HepG2 (cell line): Measurements from ENCODE around the gene URM1. TPM values are rescaled to one million over a fixed set of nuclear protein-coding genes. Genes with fewer than 3 reads are reported as not detected.

ENCODE experiments used
- CBX5 ChIP-seq: sonication (generic); formaldehyde crosslinking; IDR thresholded peaks from 2 replicates; pipeline ENCODE4 v1.4.0; 2020; ENCODE audit warnings: missing genetic modification reagents, borderline replicate concordance
- FOXA1 ChIP-seq, 2 experiments: fragments of 450-650 bp in 1 of 2; sonication (generic) in 1 of 2; formaldehyde crosslinking in 1 of 2; IDR thresholded peaks; 2 replicates each; pipeline versions ENCODE4 v1.4.0 to v1.6.1; 2016 to 2020; ENCODE audit warnings: missing genetic modification reagents in 1 of 2
- KDM5A ChIP-seq: fragments of 200-600 bp; sonication (generic); IDR thresholded peaks from 2 replicates; pipeline ENCODE4 v1.7.0; 2018; ENCODE audit warnings: antibody characterized with exemption, mild to moderate bottlenecking, low read length, borderline replicate concordance
- KLF16 ChIP-seq, 2 experiments: sonication (generic) in 1 of 2; formaldehyde crosslinking in 1 of 2; IDR thresholded peaks; 2 replicates each; pipeline versions ENCODE4 v1.6.1 to v1.8.0; 2016 to 2023; ENCODE audit warnings: missing genetic modification reagents in 2 of 2, missing compliant biosample characterization in 1 of 2
- MAFK ChIP-seq, 2 experiments: IDR thresholded peaks in 1 of 2; conservative IDR thresholded peaks in 1 of 2; 2 replicates each; pipeline ENCODE4 v1.6.1; 2011; ENCODE audit warnings: improper control_type of control experiment in 2 of 2, low read length in 2 of 2
- MAZ ChIP-seq, 2 experiments: sonication (generic) in 1 of 2; formaldehyde crosslinking in 1 of 2; IDR thresholded peaks; 2 replicates each; pipeline versions ENCODE4 v1.5.0 to v1.6.1; 2012 to 2020; ENCODE audit warnings: low read depth in 2 of 2, mild to moderate bottlenecking in 2 of 2, borderline replicate concordance in 1 of 2, improper control_type of control experiment in 1 of 2, low read length in 1 of 2, missing genetic modification reagents in 1 of 2, moderate library complexity in 1 of 2
- MTF2 ChIP-seq: sonication (generic); formaldehyde crosslinking; IDR thresholded peaks from 2 replicates; pipeline ENCODE4 v1.5.0; 2020; ENCODE audit warnings: missing genetic modification reagents, borderline replicate concordance
- NFKBIZ ChIP-seq: IDR thresholded peaks from 2 replicates; pipeline ENCODE4 v1.6.1; 2018; ENCODE audit warnings: missing genetic modification reagents, missing compliant biosample characterization
- RAD21 ChIP-seq: fragments of 450-650 bp; formaldehyde crosslinking; IDR thresholded peaks from 2 replicates; pipeline ENCODE4 v1.5.0; 2020; ENCODE audit warnings: mild to moderate bottlenecking
- RXRB ChIP-seq: IDR thresholded peaks from 2 replicates; pipeline ENCODE4 v1.6.1; 2016; ENCODE audit warnings: borderline replicate concordance, missing genetic modification reagents, missing compliant biosample characterization
- SCMH1 ChIP-seq: sonication (generic); formaldehyde crosslinking; IDR thresholded peaks from 2 replicates; pipeline ENCODE4 v1.9.0; 2021; ENCODE audit warnings: missing genetic modification reagents, mild to moderate bottlenecking, borderline replicate concordance
- SIN3A ChIP-seq: IDR thresholded peaks from 2 replicates; pipeline ENCODE4 v1.6.1; 2011; ENCODE audit warnings: low read depth, mild to moderate bottlenecking, control low read depth, low read length, borderline replicate concordance
- SNRNP70 ChIP-seq: fragments of 200-400 bp; formaldehyde crosslinking; IDR thresholded peaks from 2 replicates; pipeline ENCODE4 v1.6.1; 2017; ENCODE audit warnings: mild to moderate bottlenecking, low read depth, low read length, moderate library complexity
- SOX13 ChIP-seq, 3 experiments: fragments of 450-650 bp in 1 of 3; sonication (generic) in 1 of 3; formaldehyde crosslinking in 1 of 3; IDR thresholded peaks in 2 of 3; conservative IDR thresholded peaks in 1 of 3; 2 replicates each; pipeline versions ENCODE4 v1.5.0 to v1.6.1; 2016 to 2020; ENCODE audit warnings: antibody characterized with exemption in 1 of 3, mild to moderate bottlenecking in 1 of 3, missing compliant biosample characterization in 1 of 3, missing genetic modification reagents in 1 of 3, moderate library complexity in 1 of 3
- SOX5 ChIP-seq: IDR thresholded peaks from 2 replicates; pipeline ENCODE4 v1.6.1; 2016; ENCODE audit warnings: borderline replicate concordance
- TRIM24 ChIP-seq: sonication (generic); formaldehyde crosslinking; IDR thresholded peaks from 2 replicates; pipeline ENCODE4 v1.8.0; 2022; ENCODE audit warnings: mild to moderate bottlenecking, missing genetic modification reagents
- ZBTB21 ChIP-seq: sonication (generic); formaldehyde crosslinking; IDR thresholded peaks from 2 replicates; pipeline ENCODE4 v1.4.0; 2020; ENCODE audit warnings: missing genetic modification reagents
- ZNF121 ChIP-seq: sonication (generic); formaldehyde crosslinking; IDR thresholded peaks from 2 replicates; pipeline ENCODE4 v1.5.0; 2020; ENCODE audit warnings: mild to moderate bottlenecking, missing genetic modification reagents
- ZNF20 ChIP-seq: sonication (generic); formaldehyde crosslinking; IDR thresholded peaks from 2 replicates; pipeline ENCODE4 v1.4.0; 2020; ENCODE audit warnings: mild to moderate bottlenecking, moderate library complexity, missing genetic modification reagents
- ZNF205 ChIP-seq: IDR thresholded peaks from 2 replicates; pipeline ENCODE4 v1.6.1; 2018; ENCODE audit warnings: missing biosample characterization, missing genetic modification reagents
- ZNF207 ChIP-seq: fragments of 450-650 bp; IDR thresholded peaks from 2 replicates; pipeline ENCODE4 v1.6.1; 2016; ENCODE audit warnings: antibody characterized with exemption, borderline replicate concordance
- polyA plus RNA-seq, 8 experiments: library from polyadenylated mRNA; depleted of rRNA in 3 of 8; stranded (reverse) in 7 of 8; unstranded in 1 of 8; fragments of >200 nt; fragmentation: Illumina TruSeq in 4 of 8; extraction: Trizol in 4 of 8; gene quantifications; 2 replicates each; pipeline versions ENCODE4 v1.2.1 to v1.2.3, GENCODE V29; 2011 to 2016; ENCODE audit warnings: low read depth in 4 of 8, missing spikeins in 1 of 8, mixed read lengths in 1 of 8; ENCODE audit not compliant: insufficient read depth in 1 of 8
- total RNA-seq, 5 experiments: library from RNA; depleted of rRNA; stranded (reverse); fragments of >200 nt; fragmentation: Illumina TruSeq; extraction: Trizol; gene quantifications; 2 replicates each; pipeline ENCODE4 v1.2.3, GENCODE V29; 2016; ENCODE audit warnings: low read depth in 1 of 5
- TF ChIP-seq, protein P1 (sequence below): sonication (generic); formaldehyde crosslinking; IDR thresholded peaks from 2 replicates; pipeline ENCODE4 v1.5.0; 2020; ENCODE audit warnings: missing genetic modification reagents
- TF ChIP-seq, protein P2 (sequence below): sonication (generic); formaldehyde crosslinking; IDR thresholded peaks from 2 replicates; pipeline ENCODE4 v1.4.0; 2020; ENCODE audit warnings: missing genetic modification reagents, mild to moderate bottlenecking, borderline replicate concordance

URM1 gene
- total and polyA plus RNA-seq, 2 of the 13 experiments (the other 11 are each of a cell fraction or from before 2014, with no cell fraction given): 37.1 to 41.3 TPM

DNA sequence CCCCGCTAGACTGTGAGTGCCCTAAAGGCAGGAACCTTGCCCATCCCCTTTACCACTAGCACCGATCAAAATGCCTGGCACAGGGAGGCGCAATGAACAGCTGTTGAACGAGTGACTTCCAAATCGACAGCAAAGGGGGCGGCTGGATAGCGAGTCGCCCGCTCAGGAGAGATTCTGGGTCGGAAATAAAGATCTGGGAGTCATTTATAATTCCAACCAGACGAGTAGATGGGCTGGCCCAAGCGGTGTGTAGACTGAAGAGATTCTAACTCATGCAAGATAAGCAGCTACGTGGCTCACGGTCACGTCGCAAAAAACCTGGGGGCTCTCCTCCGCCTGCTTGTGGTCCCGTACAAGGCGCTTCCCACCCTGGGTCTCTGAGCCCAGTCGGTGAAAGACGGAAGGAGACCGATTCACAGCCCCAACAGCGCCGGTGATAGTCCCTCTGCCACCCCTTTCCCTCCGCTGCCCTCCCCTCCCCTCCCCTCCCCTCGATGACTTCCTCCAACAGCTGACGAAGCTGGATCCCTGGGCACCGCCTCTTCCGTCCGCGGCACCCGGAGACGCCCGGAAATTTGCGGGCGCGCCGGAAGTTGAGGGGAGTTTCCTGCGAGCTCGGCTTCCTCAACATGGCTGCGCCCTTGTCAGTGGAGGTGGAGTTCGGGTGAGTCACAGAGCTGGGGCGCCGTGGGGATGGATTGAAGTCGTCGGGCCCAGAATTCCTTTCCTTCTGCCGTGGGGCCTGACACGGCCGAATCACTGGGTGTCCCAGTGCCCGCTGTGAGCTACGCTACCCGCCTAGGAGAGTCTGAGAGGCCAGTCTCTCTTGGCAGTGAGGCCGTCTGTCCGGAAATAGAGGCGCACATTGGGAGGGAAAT is at the start of gene URM1 (continued):
- TF ChIP-seq RXRB (CRISPR knock-in tag): peak; percentile 25
- TF ChIP-seq TRIM24 (CRISPR knock-in tag): no peak
- no peak for TF ChIP-seq MAFK (conservative IDR thresholded peaks at IDR 0.05 in 1 of 2, IDR thresholded peaks at IDR 0.05 in 1 of 2; ENCODE audit: low read length in 2 of 2)
- no peak for TF ChIP-seq SCMH1 (CRISPR knock-in tag)
- TF ChIP-seq CBX5 (CRISPR knock-in tag): no peak
- TF ChIP-seq NFKBIZ (CRISPR knock-in tag): no peak
- TF ChIP-seq ZNF207: no peak
- no peak for TF ChIP-seq FOXA1 (IDR thresholded peaks at IDR 0.05)
- no peak for TF ChIP-seq FOXA1 (CRISPR knock-in tag; IDR thresholded peaks at IDR 0.05)
- TF ChIP-seq, protein P1, sequence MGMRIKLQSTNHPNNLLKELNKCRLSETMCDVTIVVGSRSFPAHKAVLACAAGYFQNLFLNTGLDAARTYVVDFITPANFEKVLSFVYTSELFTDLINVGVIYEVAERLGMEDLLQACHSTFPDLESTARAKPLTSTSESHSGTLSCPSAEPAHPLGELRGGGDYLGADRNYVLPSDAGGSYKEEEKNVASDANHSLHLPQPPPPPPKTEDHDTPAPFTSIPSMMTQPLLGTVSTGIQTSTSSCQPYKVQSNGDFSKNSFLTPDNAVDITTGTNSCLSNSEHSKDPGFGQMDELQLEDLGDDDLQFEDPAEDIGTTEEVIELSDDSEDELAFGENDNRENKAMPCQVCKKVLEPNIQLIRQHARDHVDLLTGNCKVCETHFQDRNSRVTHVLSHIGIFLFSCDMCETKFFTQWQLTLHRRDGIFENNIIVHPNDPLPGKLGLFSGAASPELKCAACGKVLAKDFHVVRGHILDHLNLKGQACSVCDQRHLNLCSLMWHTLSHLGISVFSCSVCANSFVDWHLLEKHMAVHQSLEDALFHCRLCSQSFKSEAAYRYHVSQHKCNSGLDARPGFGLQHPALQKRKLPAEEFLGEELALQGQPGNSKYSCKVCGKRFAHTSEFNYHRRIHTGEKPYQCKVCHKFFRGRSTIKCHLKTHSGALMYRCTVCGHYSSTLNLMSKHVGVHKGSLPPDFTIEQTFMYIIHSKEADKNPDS (CRISPR knock-in tag): no peak
- no peak for TF ChIP-seq ZNF20 (CRISPR knock-in tag)
- TF ChIP-seq ZBTB21 (CRISPR knock-in tag): peak; percentile 13; the same call in 1 of the 2 replicates
- TF ChIP-seq KLF16 (CRISPR knock-in tag; IDR thresholded peaks at IDR 0.05): peak in 1 of 2 experiments; percentile 99; a peak in 2 of 4 replicates
- TF ChIP-seq SOX13 (IDR thresholded peaks at IDR 0.05): no peak
- TF ChIP-seq SOX13 (CRISPR knock-in tag; conservative IDR thresholded peaks at IDR 0.05 in 1 of 2, IDR thresholded peaks at IDR 0.05 in 1 of 2): no peak
- no peak for TF ChIP-seq ZNF121 (CRISPR knock-in tag)
- TF ChIP-seq SNRNP70: no peak
- peak; percentile 44; the same call in 1 of the 2 replicates for TF ChIP-seq SIN3A
- peak; percentile 91 for TF ChIP-seq MAZ (IDR thresholded peaks at IDR 0.05; ENCODE audit: borderline replicate concordance, low read depth, low read length)
- peak; percentile 16; the same call in 1 of the 2 replicates for TF ChIP-seq MAZ (CRISPR knock-in tag; IDR thresholded peaks at IDR 0.05; ENCODE audit: low read depth)
- TF ChIP-seq KDM5A: peak; percentile 95
- no peak for TF ChIP-seq MTF2 (CRISPR knock-in tag)
- TF ChIP-seq, protein P2, sequence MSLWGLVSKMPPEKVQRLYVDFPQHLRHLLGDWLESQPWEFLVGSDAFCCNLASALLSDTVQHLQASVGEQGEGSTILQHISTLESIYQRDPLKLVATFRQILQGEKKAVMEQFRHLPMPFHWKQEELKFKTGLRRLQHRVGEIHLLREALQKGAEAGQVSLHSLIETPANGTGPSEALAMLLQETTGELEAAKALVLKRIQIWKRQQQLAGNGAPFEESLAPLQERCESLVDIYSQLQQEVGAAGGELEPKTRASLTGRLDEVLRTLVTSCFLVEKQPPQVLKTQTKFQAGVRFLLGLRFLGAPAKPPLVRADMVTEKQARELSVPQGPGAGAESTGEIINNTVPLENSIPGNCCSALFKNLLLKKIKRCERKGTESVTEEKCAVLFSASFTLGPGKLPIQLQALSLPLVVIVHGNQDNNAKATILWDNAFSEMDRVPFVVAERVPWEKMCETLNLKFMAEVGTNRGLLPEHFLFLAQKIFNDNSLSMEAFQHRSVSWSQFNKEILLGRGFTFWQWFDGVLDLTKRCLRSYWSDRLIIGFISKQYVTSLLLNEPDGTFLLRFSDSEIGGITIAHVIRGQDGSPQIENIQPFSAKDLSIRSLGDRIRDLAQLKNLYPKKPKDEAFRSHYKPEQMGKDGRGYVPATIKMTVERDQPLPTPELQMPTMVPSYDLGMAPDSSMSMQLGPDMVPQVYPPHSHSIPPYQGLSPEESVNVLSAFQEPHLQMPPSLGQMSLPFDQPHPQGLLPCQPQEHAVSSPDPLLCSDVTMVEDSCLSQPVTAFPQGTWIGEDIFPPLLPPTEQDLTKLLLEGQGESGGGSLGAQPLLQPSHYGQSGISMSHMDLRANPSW (CRISPR knock-in tag): no peak
- no peak for TF ChIP-seq ZNF205
- no peak; the same call in 1 of the 2 replicates for TF ChIP-seq SOX5 (CRISPR knock-in tag)
- TF ChIP-seq RAD21 (CRISPR knock-in tag): no peak
